ENCODE measurements around the gene STAT1. TPM values are rescaled to one million over a fixed set of nuclear protein-coding genes. Genes with fewer than 3 reads are reported as not detected.

Gene STAT1
- total RNA-seq, 1 experiment from 2014 or later, result 60.7 TPM

GRCh38 chr2:190984595-190984994 is 29.4 kb downstream of the STAT1 start (continued):
- TF ChIP-seq EZH2 (IDR thresholded peaks at IDR 0.05) (no peak), ZBTB33 (IDR thresholded peaks at IDR 0.05; ENCODE audit: extremely low read depth, insufficient replicate concordance, low read length) (no peak), RAD21 (IDR thresholded peaks at IDR 0.05; ENCODE audit: low read depth) (no peak), CEBPB (IDR thresholded peaks at IDR 0.05; ENCODE audit: low read depth) (no peak), MAX (IDR thresholded peaks at IDR 0.05) (no peak)

- RAD21 ChIA-PET (ENCODE audit: low non-redundant PET in 1 of 2, low total read pairs in 2 of 2, uncharacterized antibody in 2 of 2, unreplicated experiment in 2 of 2), result no interaction called here
- no TSS peak for BruUV-seq (replicated peaks)
- H3K9me2 ChIP-seq (ENCODE audit: insufficient read depth), result no peaks in the 10 kb centered on the region
- H3K9ac ChIP-seq (ENCODE audit: low read length), result no peak overlapping the region
- H3K4me3 ChIP-seq (replicated peaks in 1 of 2; ENCODE audit: low read depth in 1 of 2, low read length in 2 of 2), result no peak overlapping the region
- H3K27me3 ChIP-seq (ENCODE audit: insufficient read depth, low read length), result no peaks in the 10 kb centered on the region
- DNase-seq (ENCODE audit: low read depth, low spot score), result no peak
- intact Hi-C loops (cut with micrococcal nuclease), result no loop called here
- no peaks in the 10 kb centered on the region for H4K20me1 ChIP-seq (ENCODE audit: insufficient read depth)
- POLR2A ChIA-PET, result no interaction called here
- H3K9me3 ChIP-seq (ENCODE audit: control insufficient read depth in 1 of 2, insufficient read depth in 1 of 2, low read depth in 1 of 2, low read length in 2 of 2), result no peaks in the 10 kb centered on the region
- H2AFZ ChIP-seq (ENCODE audit: low read depth, low read length, poor library complexity, severe bottlenecking), result no peak overlapping the region
- H3K36me3 ChIP-seq (ENCODE audit: control insufficient read depth in 1 of 2, insufficient read depth in 2 of 2, low read length in 2 of 2), result peaks cover 81 to 84% of the 10 kb centered on the region in 2 experiments
- no peak overlapping the region for H3K27ac ChIP-seq (ENCODE audit: low read depth, low read length)
- CTCF ChIA-PET, result interaction anchor here (0.6 kb wide), 1 partner anchor 11 kb away, joined by 3 read pairs; no protein-coding TSS in a partner anchor
- no peak overlapping the region for H3K4me2 ChIP-seq (ENCODE audit: low read length)
- H3K4me1 ChIP-seq (ENCODE audit: control insufficient read depth in 1 of 2, insufficient read depth in 2 of 2, low read length in 2 of 2), result no peaks in the 10 kb centered on the region
- H3K79me2 ChIP-seq (ENCODE audit: insufficient read depth, low read length), result no peaks in the 10 kb centered on the region
- ATAC-seq, result no peak
- no peak for TF ChIP-seq REST (IDR thresholded peaks at IDR 0.05; ENCODE audit: low read depth)
- TF ChIP-seq CEBPB (IDR thresholded peaks at IDR 0.05; ENCODE audit: low read depth), result no peak
- TF ChIP-seq ZFX (IDR thresholded peaks at IDR 0.05), result no peak
- no peak for TF ChIP-seq SRF (IDR thresholded peaks at IDR 0.05; ENCODE audit: low read depth)
- no peak for TF ChIP-seq TCF7L2 (IDR thresholded peaks at IDR 0.05; ENCODE audit: borderline replicate concordance, extremely low read depth, insufficient read depth, insufficient read length)
- no peak for TF ChIP-seq SIN3A (IDR thresholded peaks at IDR 0.05; ENCODE audit: low read depth)
- TF ChIP-seq CBX3 (IDR thresholded peaks at IDR 0.05; ENCODE audit: low read depth), result no peak
- no peak for TF ChIP-seq ZBTB33 (IDR thresholded peaks at IDR 0.05; ENCODE audit: extremely low read depth, insufficient replicate concordance, low read length)
- no peak for TF ChIP-seq EZH2phosphoT487 (IDR thresholded peaks at IDR 0.05; ENCODE audit: borderline replicate concordance)
- TF ChIP-seq SP1 (IDR thresholded peaks at IDR 0.05; ENCODE audit: low read depth), result no peak
Observed at GRCh38 chr2:190982262-190983034, 31.5 kb downstream of the STAT1 start.

Data from HCT116 (cell line).